Immature natural killer cell (primary cell): ENCODE results near the gene MRGPRX2. TPM values are rescaled to one million over a fixed set of nuclear protein-coding genes. Genes with fewer than 3 reads are reported as not detected.

Experiments used
- DNase-seq, 3 donors: peaks; one replicate each; pipeline ENCODE4 v3.0.0; 2022; ENCODE audit warnings: mixed read lengths in 1 of 3
- H3K27ac Mint-ChIP-seq, 6 donors: one replicate each; pipeline ENCODE4 v1.8.0; 2020; ENCODE audit warnings: mixed read lengths in 6 of 6, mild to moderate bottlenecking in 5 of 6, inconsistent platforms in 4 of 6, moderate library complexity in 3 of 6
- H3K27me3 Mint-ChIP-seq, 3 donors: one replicate each; pipeline ENCODE4 v1.8.0; 2020 to 2021; ENCODE audit warnings: low read depth in 3 of 3, mild to moderate bottlenecking in 3 of 3, mixed read lengths in 3 of 3, moderate library complexity in 3 of 3, inconsistent platforms in 1 of 3
- H3K36me3 Mint-ChIP-seq, 3 donors: one replicate each; pipeline ENCODE4 v1.8.0; 2020; ENCODE audit warnings: mixed read lengths in 3 of 3, inconsistent platforms in 2 of 3, mild to moderate bottlenecking in 2 of 3
- H3K4me1 Mint-ChIP-seq, 2 donors: one replicate each; pipeline ENCODE4 v1.8.0; 2020; ENCODE audit warnings: inconsistent platforms in 2 of 2, mild to moderate bottlenecking in 2 of 2, mixed read lengths in 2 of 2, moderate library complexity in 1 of 2
- H3K4me3 Mint-ChIP-seq, 5 donors: one replicate each; pipeline ENCODE4 v1.8.0; 2020; ENCODE audit warnings: mild to moderate bottlenecking in 5 of 5, mixed read lengths in 5 of 5, inconsistent platforms in 3 of 5, moderate library complexity in 3 of 5
- H3K9me3 Mint-ChIP-seq, 6 donors: one replicate each; pipeline ENCODE4 v1.8.0; 2020; ENCODE audit warnings: mild to moderate bottlenecking in 6 of 6, mixed read lengths in 6 of 6, inconsistent platforms in 4 of 6, moderate library complexity in 3 of 6
- polyA plus RNA-seq, 3 donors: library from polyadenylated mRNA; unstranded; fragments of 300-500 nt; fragmentation: Illumina TruSeq; gene quantifications; one replicate each; pipeline ENCODE4 v1.2.3, GENCODE V29; 2021

The MRGPRX2 gene
- polyA plus RNA-seq, 3 donors from 2014 or later: 0.40 TPM; not detected in 2

- no peaks in the 10 kb centered on the region for H3K4me1 Mint-ChIP-seq
- no peak overlapping the region for H3K27ac Mint-ChIP-seq
- no peak for DNase-seq
- H3K36me3 Mint-ChIP-seq: no peaks in the 10 kb centered on the region
- peaks cover 0 to 9% (median 3%) of the 10 kb centered on the region in 6 donors for H3K9me3 Mint-ChIP-seq
- H3K27me3 Mint-ChIP-seq: peaks cover 9 to 21% (median 19%) of the 10 kb centered on the region in 3 donors
- H3K4me3 Mint-ChIP-seq: no peak overlapping the region
Measured at GRCh38 chr11:19013181-19013857, 47.2 kb downstream of the MRGPRX2 start.

DNA sequence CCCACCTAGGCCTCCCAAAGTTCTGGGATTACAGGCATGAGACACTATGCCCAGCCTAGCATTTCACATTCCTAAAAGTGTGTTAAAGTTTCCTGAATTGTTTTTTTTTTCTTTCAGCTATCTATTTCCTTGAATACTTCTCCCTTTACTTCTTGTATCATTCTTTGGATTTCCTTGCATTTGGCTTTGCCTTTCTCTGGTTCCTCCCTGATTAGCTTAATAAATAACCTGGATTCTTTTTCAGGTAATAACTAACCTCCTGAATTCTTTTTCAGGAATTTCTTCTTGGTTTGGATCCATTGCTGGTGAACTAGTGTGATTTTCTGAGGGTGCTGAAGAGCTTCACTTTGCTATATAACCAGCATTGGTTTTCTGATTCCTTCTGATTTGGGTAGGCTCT lies 47.9 kb downstream of the MRGPRX2 start:
- DNase-seq: no peak
- Mint-ChIP-seq H3K9me3 (peaks cover 0 to 9% (median 3%) of the 10 kb centered on the region in 6 donors), H3K4me1 (no peaks in the 10 kb centered on the region), H3K27me3 (peaks cover 9 to 20% (median 19%) of the 10 kb centered on the region in 3 donors), H3K4me3 (no peak overlapping the region), H3K36me3 (no peaks in the 10 kb centered on the region), H3K27ac (no peak overlapping the region)

Other genes with a start within 250 kb of the MRGPRX2 start
- not detected for gene MRGPRX1, start 121.3 kb downstream of the MRGPRX2 start, polyA plus RNA-seq
- 10 to 100 TPM; 10.2 to 20.4 (median 13.6) TPM for gene ZDHHC13, start 56.5 kb upstream of the MRGPRX2 start, polyA plus RNA-seq
- gene CSRP3, start 141.3 kb upstream of the MRGPRX2 start, polyA plus RNA-seq: not detected
- under 1 TPM in 1 of 3 donors, not detected in 2; 0.17 TPM for gene E2F8, start 180.2 kb upstream of the MRGPRX2 start, polyA plus RNA-seq